Panc1 (cell line): ENCODE measurements around the gene CDC42EP5. TPM values are rescaled to one million over a fixed set of nuclear protein-coding genes. Genes with fewer than 3 reads are reported as not detected.
A peak's percentile ranks its signal among the peaks of the same experiment; 100 is the strongest.

Source experiments
- ATAC-seq: fragments of 200-7000 bp; cut with Tn5 transposase; 2 replicates; pipeline ENCODE4 v1.9.1; 2020; ENCODE audit warnings: mild to moderate bottlenecking, moderate library complexity
- BruUV-seq: library from RNA; stranded (reverse); fragments of 400-500 nt; replicated peaks from 2 replicates; lab custom pipeline; 2021; lab: Mats Ljungman, UMichigan
- CTCF ChIA-PET: fragments of 300-600 bp; sonication (Branson Sonifier 250); formaldehyde crosslinking; loops from one replicate; lab custom pipeline; 2022; ENCODE audit warnings: antibody characterized with exemption; lab: Charles Lee
- POLR2A ChIA-PET: fragments of 300-600 bp; sonication (Branson Sonifier 250); formaldehyde crosslinking; loops from one replicate; lab custom pipeline; 2022; ENCODE audit warnings: antibody characterized with exemption; lab: Charles Lee
- DNase-seq: peaks from one replicate; pipeline ENCODE4 v3.0.0-alpha.2; 2010; ENCODE audit warnings: low read depth, low spot score
- H3K27ac ChIP-seq: 2 replicates; pipeline ENCODE4 v1.5.1; 2011; ENCODE audit warnings: mild to moderate bottlenecking, low read length, inconsistent platforms
- H3K27me3 ChIP-seq: fragments of 200-500 bp; sonication (Bioruptor generic); 2 replicates; pipeline ENCODE4 v1.6.0; 2014; ENCODE audit warnings: low read length, inconsistent platforms; ENCODE audit not compliant: control insufficient read depth, insufficient read depth
- H3K36me3 ChIP-seq: fragments of 200-500 bp; sonication (Bioruptor generic); 2 replicates; pipeline ENCODE4 v1.5.1; 2014; ENCODE audit warnings: inconsistent platforms, mild to moderate bottlenecking, low read length, moderate library complexity; ENCODE audit not compliant: control insufficient read depth, insufficient read depth
- H3K4me1 ChIP-seq: 2 replicates; pipeline ENCODE4 v1.5.1; 2011; ENCODE audit warnings: inconsistent platforms, mild to moderate bottlenecking, low read length, moderate library complexity; ENCODE audit not compliant: control insufficient read depth, insufficient read depth
- H3K4me3 ChIP-seq, 2 experiments: 2 replicates each; pipeline ENCODE4 v1.5.1; 2011 to 2012; ENCODE audit warnings: low read depth in 2 of 2, low read length in 2 of 2, mild to moderate bottlenecking in 2 of 2, inconsistent platforms in 1 of 2, moderate library complexity in 1 of 2
- H3K9me3 ChIP-seq: fragments of 200-500 bp; sonication (Bioruptor generic); 2 replicates; pipeline ENCODE4 v1.5.1; 2014; ENCODE audit warnings: low read depth, mild to moderate bottlenecking, inconsistent platforms, low read length, moderate library complexity; ENCODE audit not compliant: control insufficient read depth, insufficient read depth
- CTCF ChIP-seq: fragments of 450-650 bp; IDR thresholded peaks from 2 replicates; pipeline ENCODE4 v1.5.1; 2017; ENCODE audit warnings: mild to moderate bottlenecking
- POLR2AphosphoS5 ChIP-seq: IDR thresholded peaks from 2 replicates; pipeline ENCODE4 v1.6.1; 2012; ENCODE audit warnings: mild to moderate bottlenecking, low read depth, low read length, moderate library complexity
- SIN3A ChIP-seq: IDR thresholded peaks from 2 replicates; pipeline ENCODE4 v1.6.1; 2012; ENCODE audit warnings: low read depth, mild to moderate bottlenecking, low read length, moderate library complexity, borderline replicate concordance; ENCODE audit not compliant: insufficient read depth
- TCF7L2 ChIP-seq: IDR thresholded peaks from 2 replicates; pipeline ENCODE4 v1.6.1; 2011; ENCODE audit warnings: mild to moderate bottlenecking, low read depth, low read length, inconsistent platforms
- in situ Hi-C: cut with HindIII; loops from 2 replicates; pipeline ENCODE4 v1.10.0; 2016; ENCODE audit warnings: low sequenced_read_pairs, low pct_unique_long_range_greater_than_20kb
- intact Hi-C: fragments of 100-400 bp; cut with micrococcal nuclease; formaldehyde crosslinking; loops from one replicate; pipeline ENCODE4 v1.10.0; 2022; ENCODE audit not compliant: unreplicated experiment
- total RNA-seq: library from RNA; stranded (reverse); gene quantifications from one replicate; pipeline ENCODE4 v1.2.1, GENCODE V29; 2021; ENCODE audit not compliant: unreplicated experiment
- TF ChIP-seq, protein P1 (sequence below), 2 experiments: IDR thresholded peaks; 2 replicates each; pipeline ENCODE4 v1.6.1; 2011 to 2012; ENCODE audit warnings: low read depth in 2 of 2, control low read depth in 1 of 2, low read length in 1 of 2, mild to moderate bottlenecking in 1 of 2, moderate library complexity in 1 of 2; ENCODE audit not compliant: insufficient read depth in 1 of 2

CDC42EP5 gene
- total RNA-seq, 1 experiment from 2014 or later = 7.1 TPM

- in situ Hi-C loops (no loop called here), intact Hi-C loops (no loop called here)
Measured at GRCh38 chr19:54477650-54478049, 4.6 kb upstream of the CDC42EP5 start.

GRCh38 chr19:54475706-54476105 is 2.6 kb upstream of the CDC42EP5 start:
- CTCF ChIA-PET = interaction anchor here (0.7 kb wide), 1 partner anchor 909 kb away, joined by 3 read pairs; the partner anchor contains the start of gene TMEM238
- no peaks in the 10 kb centered on the region for H3K36me3 ChIP-seq
- no peak for TF ChIP-seq SIN3A
- no peak for TF ChIP-seq POLR2AphosphoS5
- TF ChIP-seq TCF7L2 = no peak
- TF ChIP-seq, protein P1, sequence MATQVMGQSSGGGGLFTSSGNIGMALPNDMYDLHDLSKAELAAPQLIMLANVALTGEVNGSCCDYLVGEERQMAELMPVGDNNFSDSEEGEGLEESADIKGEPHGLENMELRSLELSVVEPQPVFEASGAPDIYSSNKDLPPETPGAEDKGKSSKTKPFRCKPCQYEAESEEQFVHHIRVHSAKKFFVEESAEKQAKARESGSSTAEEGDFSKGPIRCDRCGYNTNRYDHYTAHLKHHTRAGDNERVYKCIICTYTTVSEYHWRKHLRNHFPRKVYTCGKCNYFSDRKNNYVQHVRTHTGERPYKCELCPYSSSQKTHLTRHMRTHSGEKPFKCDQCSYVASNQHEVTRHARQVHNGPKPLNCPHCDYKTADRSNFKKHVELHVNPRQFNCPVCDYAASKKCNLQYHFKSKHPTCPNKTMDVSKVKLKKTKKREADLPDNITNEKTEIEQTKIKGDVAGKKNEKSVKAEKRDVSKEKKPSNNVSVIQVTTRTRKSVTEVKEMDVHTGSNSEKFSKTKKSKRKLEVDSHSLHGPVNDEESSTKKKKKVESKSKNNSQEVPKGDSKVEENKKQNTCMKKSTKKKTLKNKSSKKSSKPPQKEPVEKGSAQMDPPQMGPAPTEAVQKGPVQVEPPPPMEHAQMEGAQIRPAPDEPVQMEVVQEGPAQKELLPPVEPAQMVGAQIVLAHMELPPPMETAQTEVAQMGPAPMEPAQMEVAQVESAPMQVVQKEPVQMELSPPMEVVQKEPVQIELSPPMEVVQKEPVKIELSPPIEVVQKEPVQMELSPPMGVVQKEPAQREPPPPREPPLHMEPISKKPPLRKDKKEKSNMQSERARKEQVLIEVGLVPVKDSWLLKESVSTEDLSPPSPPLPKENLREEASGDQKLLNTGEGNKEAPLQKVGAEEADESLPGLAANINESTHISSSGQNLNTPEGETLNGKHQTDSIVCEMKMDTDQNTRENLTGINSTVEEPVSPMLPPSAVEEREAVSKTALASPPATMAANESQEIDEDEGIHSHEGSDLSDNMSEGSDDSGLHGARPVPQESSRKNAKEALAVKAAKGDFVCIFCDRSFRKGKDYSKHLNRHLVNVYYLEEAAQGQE (IDR thresholded peaks at IDR 0.05; ENCODE audit: insufficient read depth in 1 of 2, low read depth in 2 of 2, low read length in 1 of 2) = no peak
- TF ChIP-seq CTCF = no peak
- BruUV-seq = no TSS peak
- no peaks in the 10 kb centered on the region for H3K27me3 ChIP-seq
- intact Hi-C loops = no loop called here
- POLR2A ChIA-PET = no interaction called here
- no peaks in the 10 kb centered on the region for H3K9me3 ChIP-seq
- no peak overlapping the region for H3K4me3 ChIP-seq
- DNase-seq (no peak), ATAC-seq (no peak)
- H3K27ac ChIP-seq = no peak overlapping the region
- in situ Hi-C loops = no loop called here
- peaks cover 9% of the 10 kb centered on the region for H3K4me1 ChIP-seq

More at GRCh38 chr19:54477650-54478049, 4.6 kb upstream of the CDC42EP5 start:
- no peak for TF ChIP-seq TCF7L2
- no peak for TF ChIP-seq CTCF
- BruUV-seq = no TSS peak
- no peak overlapping the region for H3K4me3 ChIP-seq
- H3K27ac ChIP-seq = no peak overlapping the region
- POLR2A ChIA-PET = no interaction called here
- ATAC-seq = peak; percentile 75
- no peaks in the 10 kb centered on the region for H3K27me3 ChIP-seq
- peaks cover 5% of the 10 kb centered on the region; the same call in 1 of the 2 replicates for H3K4me1 ChIP-seq
- DNase-seq = no peak
- no peaks in the 10 kb centered on the region for H3K9me3 ChIP-seq
- CTCF ChIA-PET = interaction anchor here (0.5 to 1.0 kb wide), 2 partner anchors 47 to 200 kb away, joined by 5 to 9 read pairs; no protein-coding TSS in a partner anchor
- no peaks in the 10 kb centered on the region for H3K36me3 ChIP-seq
